Measurements from ENCODE around the gene RPH3AL.
A peak's percentile ranks its signal among the peaks of the same experiment; 100 is the strongest.

The RPH3AL gene

DNA sequence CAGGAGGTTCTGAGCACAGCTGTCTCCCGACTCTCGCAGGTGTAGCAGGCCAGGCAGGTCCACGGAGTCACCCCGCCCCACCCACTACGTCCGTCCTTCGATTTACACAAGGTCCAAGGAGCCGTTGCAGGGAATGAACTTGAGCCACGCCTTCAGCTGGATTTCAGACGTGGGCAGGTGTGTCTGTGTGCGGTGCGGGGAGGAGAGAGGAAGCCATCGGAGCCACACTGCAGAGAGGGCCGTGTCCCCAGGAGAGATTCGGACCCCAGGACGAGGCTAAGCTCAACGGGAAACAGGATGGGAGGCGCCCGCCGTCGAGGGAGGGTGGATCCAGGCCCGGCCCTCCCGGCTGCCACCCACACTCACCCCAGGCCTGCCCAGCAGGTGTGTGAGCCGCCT lies 50.3 kb downstream of the RPH3AL start:
- no peak for ATAC-seq
- TF ChIP-seq PPARA (CRISPR knock-in tag; IDR thresholded peaks at IDR 0.05; ENCODE audit: borderline replicate concordance) = no peak

GRCh38 chr17:301681-302299 lies 50.8 kb downstream of the RPH3AL start:
- no peak for ATAC-seq
- TF ChIP-seq GLIS3 (CRISPR knock-in tag; IDR thresholded peaks at IDR 0.05) = no peak
- TF ChIP-seq PATZ1 (CRISPR knock-in tag; IDR thresholded peaks at IDR 0.05; ENCODE audit: borderline replicate concordance) = no peak
- TF ChIP-seq ZNF70 (CRISPR knock-in tag; IDR thresholded peaks at IDR 0.05) = no peak
- no peak for TF ChIP-seq ZNF565 (CRISPR knock-in tag; conservative IDR thresholded peaks at IDR 0.05; ENCODE audit: low read depth)
- no peak for TF ChIP-seq TOX (CRISPR knock-in tag; IDR thresholded peaks at IDR 0.05; ENCODE audit: borderline replicate concordance)

DNA sequence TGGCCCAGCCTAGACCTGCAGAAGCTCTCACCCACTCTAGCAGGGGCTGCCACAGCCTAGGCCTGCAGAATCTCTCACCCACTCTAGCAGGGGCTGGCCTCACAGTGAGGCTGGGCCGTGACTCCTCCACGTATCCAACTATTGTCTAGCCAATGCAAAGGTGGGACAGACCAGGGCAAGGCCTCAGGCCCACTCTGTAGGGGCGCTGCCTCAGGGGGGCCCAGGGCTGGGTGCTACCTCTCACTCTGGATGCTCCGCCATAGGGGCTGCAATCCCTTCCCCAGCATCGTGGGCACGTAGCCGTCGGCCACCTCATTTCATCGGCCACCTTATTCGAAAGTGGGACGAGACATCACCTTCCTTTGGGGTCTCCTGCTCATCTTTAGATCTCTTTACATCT lies 51.7 kb downstream of the RPH3AL start:
- ATAC-seq = no peak
- TF ChIP-seq ARNTL (CRISPR knock-in tag; IDR thresholded peaks at IDR 0.05; ENCODE audit: borderline replicate concordance, low read depth) (no peak), CSRNP3 (CRISPR knock-in tag; IDR thresholded peaks at IDR 0.05) (no peak), ZNF8 (CRISPR knock-in tag; IDR thresholded peaks at IDR 0.05) (no peak), ISL1 (CRISPR knock-in tag; IDR thresholded peaks at IDR 0.05) (no peak), ZFP3 (CRISPR knock-in tag; IDR thresholded peaks at IDR 0.05) (no peak), ZNF565 (CRISPR knock-in tag; conservative IDR thresholded peaks at IDR 0.05; ENCODE audit: low read depth) (no peak), CSDC2 (CRISPR knock-in tag; IDR thresholded peaks at IDR 0.05) (no peak), OSR1 (CRISPR knock-in tag; IDR thresholded peaks at IDR 0.05) (no peak), ZC3H10 (CRISPR knock-in tag; IDR thresholded peaks at IDR 0.05) (no peak), SNAI2 (CRISPR knock-in tag; IDR thresholded peaks at IDR 0.05) (no peak)

DNA sequence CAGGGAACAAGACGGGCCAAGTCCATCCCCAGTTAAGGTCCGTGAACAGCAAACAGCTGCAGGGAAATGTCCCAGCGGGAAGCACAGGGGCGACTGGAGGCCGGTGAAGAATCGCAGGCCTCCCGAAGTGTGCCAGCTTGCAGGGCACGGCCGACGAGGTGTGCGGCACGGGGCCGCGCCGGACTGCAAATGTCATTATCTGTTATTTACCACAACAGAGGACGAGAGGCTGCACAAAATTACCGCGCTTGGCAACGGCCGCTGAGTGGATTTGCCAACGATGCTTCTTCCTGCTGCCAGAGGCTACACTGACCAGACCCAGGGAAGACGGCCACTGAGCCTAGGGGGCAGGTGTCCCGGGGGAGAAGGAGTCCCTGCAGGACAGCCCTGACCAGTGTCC lies 53.1 kb downstream of the RPH3AL start:
- ATAC-seq = no peak; the same call in 2 of the 3 replicates
- TF ChIP-seq ISL1 (CRISPR knock-in tag; IDR thresholded peaks at IDR 0.05) = no peak
- TF ChIP-seq ZNF8 (CRISPR knock-in tag; IDR thresholded peaks at IDR 0.05) = no peak
- TF ChIP-seq, protein P1, sequence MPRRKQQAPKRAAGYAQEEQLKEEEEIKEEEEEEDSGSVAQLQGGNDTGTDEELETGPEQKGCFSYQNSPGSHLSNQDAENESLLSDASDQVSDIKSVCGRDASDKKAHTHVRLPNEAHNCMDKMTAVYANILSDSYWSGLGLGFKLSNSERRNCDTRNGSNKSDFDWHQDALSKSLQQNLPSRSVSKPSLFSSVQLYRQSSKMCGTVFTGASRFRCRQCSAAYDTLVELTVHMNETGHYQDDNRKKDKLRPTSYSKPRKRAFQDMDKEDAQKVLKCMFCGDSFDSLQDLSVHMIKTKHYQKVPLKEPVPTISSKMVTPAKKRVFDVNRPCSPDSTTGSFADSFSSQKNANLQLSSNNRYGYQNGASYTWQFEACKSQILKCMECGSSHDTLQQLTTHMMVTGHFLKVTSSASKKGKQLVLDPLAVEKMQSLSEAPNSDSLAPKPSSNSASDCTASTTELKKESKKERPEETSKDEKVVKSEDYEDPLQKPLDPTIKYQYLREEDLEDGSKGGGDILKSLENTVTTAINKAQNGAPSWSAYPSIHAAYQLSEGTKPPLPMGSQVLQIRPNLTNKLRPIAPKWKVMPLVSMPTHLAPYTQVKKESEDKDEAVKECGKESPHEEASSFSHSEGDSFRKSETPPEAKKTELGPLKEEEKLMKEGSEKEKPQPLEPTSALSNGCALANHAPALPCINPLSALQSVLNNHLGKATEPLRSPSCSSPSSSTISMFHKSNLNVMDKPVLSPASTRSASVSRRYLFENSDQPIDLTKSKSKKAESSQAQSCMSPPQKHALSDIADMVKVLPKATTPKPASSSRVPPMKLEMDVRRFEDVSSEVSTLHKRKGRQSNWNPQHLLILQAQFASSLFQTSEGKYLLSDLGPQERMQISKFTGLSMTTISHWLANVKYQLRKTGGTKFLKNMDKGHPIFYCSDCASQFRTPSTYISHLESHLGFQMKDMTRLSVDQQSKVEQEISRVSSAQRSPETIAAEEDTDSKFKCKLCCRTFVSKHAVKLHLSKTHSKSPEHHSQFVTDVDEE (CRISPR knock-in tag; IDR thresholded peaks at IDR 0.05) = 0 out of 2 replicates have a peak, but pooled peaks have one; percentile 36

- no peak for ATAC-seq
- TF ChIP-seq OSR1 (CRISPR knock-in tag; IDR thresholded peaks at IDR 0.05) (no peak), ZNF70 (CRISPR knock-in tag; IDR thresholded peaks at IDR 0.05) (no peak), TOX (CRISPR knock-in tag; IDR thresholded peaks at IDR 0.05; ENCODE audit: borderline replicate concordance) (no peak), ZC3H10 (CRISPR knock-in tag; IDR thresholded peaks at IDR 0.05) (no peak), RARB (CRISPR knock-in tag; IDR thresholded peaks at IDR 0.05) (no peak), ZNF8 (CRISPR knock-in tag; IDR thresholded peaks at IDR 0.05) (no peak), PPARA (CRISPR knock-in tag; IDR thresholded peaks at IDR 0.05; ENCODE audit: borderline replicate concordance) (no peak), ZFP3 (CRISPR knock-in tag; IDR thresholded peaks at IDR 0.05) (no peak), CSRNP3 (CRISPR knock-in tag; IDR thresholded peaks at IDR 0.05) (no peak), TCF4 (CRISPR knock-in tag; IDR thresholded peaks at IDR 0.05; ENCODE audit: borderline replicate concordance) (no peak), SNAI2 (CRISPR knock-in tag; IDR thresholded peaks at IDR 0.05) (no peak), CSDC2 (CRISPR knock-in tag; IDR thresholded peaks at IDR 0.05) (no peak), ESRRG (CRISPR knock-in tag; IDR thresholded peaks at IDR 0.05) (no peak), ZFP30 (CRISPR knock-in tag; IDR thresholded peaks at IDR 0.05) (no peak), ARNTL (CRISPR knock-in tag; IDR thresholded peaks at IDR 0.05; ENCODE audit: borderline replicate concordance, low read depth) (no peak), PATZ1 (CRISPR knock-in tag; IDR thresholded peaks at IDR 0.05; ENCODE audit: borderline replicate concordance) (no peak)
- TF ChIP-seq, protein P2, sequence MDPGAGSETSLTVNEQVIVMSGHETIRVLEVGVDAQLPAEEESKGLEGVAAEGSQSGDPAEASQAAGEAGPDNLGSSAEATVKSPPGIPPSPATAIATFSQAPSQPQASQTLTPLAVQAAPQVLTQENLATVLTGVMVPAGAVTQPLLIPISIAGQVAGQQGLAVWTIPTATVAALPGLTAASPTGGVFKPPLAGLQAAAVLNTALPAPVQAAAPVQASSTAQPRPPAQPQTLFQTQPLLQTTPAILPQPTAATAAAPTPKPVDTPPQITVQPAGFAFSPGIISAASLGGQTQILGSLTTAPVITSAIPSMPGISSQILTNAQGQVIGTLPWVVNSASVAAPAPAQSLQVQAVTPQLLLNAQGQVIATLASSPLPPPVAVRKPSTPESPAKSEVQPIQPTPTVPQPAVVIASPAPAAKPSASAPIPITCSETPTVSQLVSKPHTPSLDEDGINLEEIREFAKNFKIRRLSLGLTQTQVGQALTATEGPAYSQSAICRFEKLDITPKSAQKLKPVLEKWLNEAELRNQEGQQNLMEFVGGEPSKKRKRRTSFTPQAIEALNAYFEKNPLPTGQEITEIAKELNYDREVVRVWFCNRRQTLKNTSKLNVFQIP (CRISPR knock-in tag; IDR thresholded peaks at IDR 0.05; ENCODE audit: borderline replicate concordance, low read depth) = no peak
These were observed 53.7 kb downstream of the RPH3AL start for GRCh38 chr17:298791-299450.
